ENCODE measurements around the gene MARVELD3. TPM values are rescaled to one million over a fixed set of nuclear protein-coding genes. Genes with fewer than 3 reads are reported as not detected.

The MARVELD3 gene
- total and polyA plus RNA-seq, 10 donors, result 0.02 to 0.76 (median 0.10) TPM; not detected in 4

DNA sequence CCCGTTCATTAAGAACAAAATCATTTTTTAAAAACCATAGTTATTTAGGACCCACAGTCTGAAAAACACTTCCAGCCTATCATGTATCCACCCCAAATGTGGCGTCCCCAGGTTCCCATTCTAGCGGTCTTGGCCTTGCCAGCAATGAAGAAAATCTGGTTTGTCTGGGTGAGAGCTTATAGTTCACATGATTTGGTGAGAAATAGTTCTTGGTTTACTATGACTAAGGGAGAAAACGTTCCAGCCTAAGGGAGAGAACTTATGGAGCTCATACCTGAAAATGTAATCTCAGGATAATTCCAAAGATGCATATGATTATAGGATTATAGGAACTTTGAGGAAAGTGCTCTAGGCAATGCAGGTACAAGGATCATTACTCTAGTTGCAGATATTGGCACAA is 4.8 kb downstream of the MARVELD3 start:
- no peaks in the 10 kb centered on the region for H3K36me3 ChIP-seq
- H3K4me3 ChIP-seq, result no peak overlapping the region
- H3K9me3 ChIP-seq, result no peaks in the 10 kb centered on the region
- TF ChIP-seq POLR2AphosphoS5 (IDR thresholded peaks at IDR 0.05), result no peak
- TF ChIP-seq POLR2A (IDR thresholded peaks at IDR 0.05), result no peak
- TF ChIP-seq, protein P1, sequence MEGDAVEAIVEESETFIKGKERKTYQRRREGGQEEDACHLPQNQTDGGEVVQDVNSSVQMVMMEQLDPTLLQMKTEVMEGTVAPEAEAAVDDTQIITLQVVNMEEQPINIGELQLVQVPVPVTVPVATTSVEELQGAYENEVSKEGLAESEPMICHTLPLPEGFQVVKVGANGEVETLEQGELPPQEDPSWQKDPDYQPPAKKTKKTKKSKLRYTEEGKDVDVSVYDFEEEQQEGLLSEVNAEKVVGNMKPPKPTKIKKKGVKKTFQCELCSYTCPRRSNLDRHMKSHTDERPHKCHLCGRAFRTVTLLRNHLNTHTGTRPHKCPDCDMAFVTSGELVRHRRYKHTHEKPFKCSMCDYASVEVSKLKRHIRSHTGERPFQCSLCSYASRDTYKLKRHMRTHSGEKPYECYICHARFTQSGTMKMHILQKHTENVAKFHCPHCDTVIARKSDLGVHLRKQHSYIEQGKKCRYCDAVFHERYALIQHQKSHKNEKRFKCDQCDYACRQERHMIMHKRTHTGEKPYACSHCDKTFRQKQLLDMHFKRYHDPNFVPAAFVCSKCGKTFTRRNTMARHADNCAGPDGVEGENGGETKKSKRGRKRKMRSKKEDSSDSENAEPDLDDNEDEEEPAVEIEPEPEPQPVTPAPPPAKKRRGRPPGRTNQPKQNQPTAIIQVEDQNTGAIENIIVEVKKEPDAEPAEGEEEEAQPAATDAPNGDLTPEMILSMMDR (IDR thresholded peaks at IDR 0.05 in 8 of 11, conservative IDR thresholded peaks at IDR 0.05 in 3 of 11), result no peak
- no peak for DNase-seq
- intact Hi-C loops (cut with DNase I; ENCODE audit: low total_unique reads), result no loop called here
- 87 to 96% (median 90%) methylated on average over 4 of the region's 4 CpGs for WGBS, 5 donors
- no peak overlapping the region for H3K27ac ChIP-seq
- H3K4me1 ChIP-seq, result peaks cover 0 to 17% (median 12%) of the 10 kb centered on the region in 6 donors
- H3K27me3 ChIP-seq (replicated peaks in 1 of 7), result peaks cover 2 to 26% (median 16%) of the 10 kb centered on the region in 7 donors

DNA sequence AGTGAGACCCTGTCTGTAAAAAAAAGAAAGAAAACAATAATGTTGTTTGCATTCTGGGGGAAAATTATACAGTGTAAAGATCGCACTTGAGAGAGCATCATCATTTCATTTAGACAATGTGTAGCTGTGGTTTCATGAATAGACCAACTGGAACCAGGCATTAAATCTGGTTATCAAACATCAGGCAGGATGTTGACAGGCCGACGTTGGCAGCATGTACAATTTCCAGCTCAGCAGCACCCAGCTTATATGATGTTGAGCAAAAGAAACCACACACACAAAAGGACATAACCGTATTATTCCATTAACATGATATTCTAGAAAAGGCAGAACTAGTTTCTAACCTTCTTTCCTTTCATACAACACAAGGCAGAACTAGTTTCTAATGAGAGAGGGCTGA is 5.8 kb downstream of the MARVELD3 start:
- Histone ChIP-seq H3K4me1 (peaks cover 0 to 7% (median 2%) of the 10 kb centered on the region in 6 donors), H3K27ac (no peak overlapping the region), H3K36me3 (no peaks in the 10 kb centered on the region), H3K27me3 (replicated peaks in 1 of 7) (peaks cover 2 to 17% (median 7%) of the 10 kb centered on the region in 7 donors), H3K4me3 (no peak overlapping the region), H3K9me3 (no peaks in the 10 kb centered on the region)
- intact Hi-C loops (cut with DNase I; ENCODE audit: low total_unique reads), result no loop called here
- TF ChIP-seq POLR2A (IDR thresholded peaks at IDR 0.05) (no peak), POLR2AphosphoS5 (IDR thresholded peaks at IDR 0.05) (no peak)
- TF ChIP-seq, protein P1 (IDR thresholded peaks at IDR 0.05 in 8 of 11, conservative IDR thresholded peaks at IDR 0.05 in 3 of 11), result no peak
- no peak for DNase-seq
- 69 to 82% (median 72%) methylated on average over 4 of the region's 4 CpGs for WGBS, 5 donors

DNA sequence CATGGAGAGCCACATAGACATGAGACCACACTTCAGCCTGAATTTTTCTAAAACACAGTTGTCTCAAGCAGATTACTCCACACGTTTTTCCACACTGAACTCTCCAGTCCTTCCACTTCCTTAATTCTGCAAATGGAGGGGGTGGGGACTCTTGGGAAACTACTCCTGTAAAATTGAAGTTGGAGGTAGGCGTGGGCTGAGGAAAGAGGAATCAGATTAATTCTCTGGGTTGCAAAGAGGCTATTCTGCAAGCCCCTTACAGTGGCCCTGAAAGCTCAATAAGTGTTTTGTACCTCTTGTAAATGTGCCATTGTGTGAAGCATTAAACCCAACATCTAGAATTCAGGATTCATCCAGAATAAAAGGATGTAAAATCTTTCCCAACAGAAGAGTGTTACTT is 9.6 kb downstream of the MARVELD3 start:
- 33 to 68% (median 40%) methylated on average over 2 of the region's 2 CpGs for WGBS, 5 donors
- intact Hi-C loops (cut with DNase I; ENCODE audit: low total_unique reads), result no loop called here
- Histone ChIP-seq H3K4me3 (no peak overlapping the region), H3K9me3 (no peaks in the 10 kb centered on the region), H3K36me3 (peaks cover 0 to 6% (median 0%) of the 10 kb centered on the region in 6 donors), H3K4me1 (no peaks in the 10 kb centered on the region), H3K27ac (no peak overlapping the region), H3K27me3 (replicated peaks in 1 of 7) (no peaks in the 10 kb centered on the region)
- DNase-seq, result no peak
- TF ChIP-seq POLR2A (IDR thresholded peaks at IDR 0.05) (no peak), POLR2AphosphoS5 (IDR thresholded peaks at IDR 0.05) (no peak)
- TF ChIP-seq, protein P1 (IDR thresholded peaks at IDR 0.05 in 8 of 11, conservative IDR thresholded peaks at IDR 0.05 in 3 of 11), result no peak

DNA sequence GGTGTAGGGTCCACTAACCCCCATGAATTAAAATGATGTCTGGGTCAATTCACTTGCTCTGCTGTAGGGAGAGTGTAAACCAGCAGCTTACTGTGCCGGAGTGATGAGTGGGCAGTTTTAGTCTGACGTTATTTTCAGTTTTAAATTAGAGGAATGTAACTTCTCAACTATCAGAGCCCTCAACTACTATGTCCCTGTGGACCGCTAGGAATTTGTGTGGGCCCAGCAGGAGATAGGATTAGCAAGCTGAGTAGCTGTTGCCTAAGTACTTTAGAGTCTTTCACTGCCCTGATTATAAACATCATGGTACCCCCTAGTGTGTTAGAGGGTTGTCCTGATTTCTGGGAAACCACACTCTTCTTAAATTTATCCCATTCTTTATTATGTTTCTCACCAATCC is 11.4 kb downstream of the MARVELD3 start:
- TF ChIP-seq POLR2AphosphoS5 (IDR thresholded peaks at IDR 0.05), result no peak
- TF ChIP-seq POLR2A (IDR thresholded peaks at IDR 0.05), result no peak
- TF ChIP-seq, protein P1 (IDR thresholded peaks at IDR 0.05 in 8 of 11, conservative IDR thresholded peaks at IDR 0.05 in 3 of 11), result no peak
- H3K27me3 ChIP-seq (replicated peaks in 1 of 7), result no peaks in the 10 kb centered on the region
- no peak for DNase-seq
- no peak overlapping the region for H3K4me3 ChIP-seq
- no peaks in the 10 kb centered on the region for H3K4me1 ChIP-seq
- intact Hi-C loops (cut with DNase I; ENCODE audit: low total_unique reads), result no loop called here
- H3K36me3 ChIP-seq, result peaks cover 0 to 7% (median 0%) of the 10 kb centered on the region in 6 donors
- WGBS, 5 donors, result 73 to 81% (median 77%) methylated on average over 3 of the region's 3 CpGs
- H3K9me3 ChIP-seq, result no peaks in the 10 kb centered on the region
- no peak overlapping the region for H3K27ac ChIP-seq
